HG03280 (cell line): ENCODE measurements around the gene KIAA0753.

Experiments used
- ATAC-seq: cut with Tn5 transposase; IDR thresholded peaks from one replicate; pipeline ENCODE4 v1.9.1; 2021; ENCODE audit warnings: mild to moderate bottlenecking, moderate library complexity; ENCODE audit not compliant: unreplicated experiment

The KIAA0753 gene

GRCh38 chr17:6640536-6641246 is at the start of gene KIAA0753, which contains the start of gene TXNDC17:
Gene KIAA0753, minus strand, starts transcription at chr17:6640711. Its CDS starts 5,608 bp downstream, at chr17:6635103.
Gene TXNDC17, plus strand, starts transcription at chr17:6641060. Its CDS starts 23 bp downstream, at chr17:6641083.
- ATAC-seq, result peak; percentile 89

DNA sequence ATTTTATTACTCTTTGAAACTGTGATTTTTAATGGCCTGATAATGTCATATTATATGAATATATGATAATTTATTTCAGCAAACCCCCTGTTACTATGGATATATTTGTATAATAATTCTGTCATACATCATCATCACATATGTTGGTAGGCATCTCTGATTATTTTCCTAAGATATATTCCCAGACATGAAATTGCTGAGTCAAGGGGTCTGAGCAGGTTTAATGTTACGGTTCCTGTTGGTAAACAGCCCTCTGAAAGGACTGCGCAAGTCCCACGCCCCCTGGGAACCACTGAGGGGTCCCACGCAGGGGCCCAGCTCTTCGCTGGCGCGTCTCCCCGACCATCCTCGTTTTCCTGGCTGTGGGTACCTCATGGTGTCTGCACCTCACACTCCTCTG is 48.4 kb upstream of the KIAA0753 start:
- no peak for ATAC-seq

DNA sequence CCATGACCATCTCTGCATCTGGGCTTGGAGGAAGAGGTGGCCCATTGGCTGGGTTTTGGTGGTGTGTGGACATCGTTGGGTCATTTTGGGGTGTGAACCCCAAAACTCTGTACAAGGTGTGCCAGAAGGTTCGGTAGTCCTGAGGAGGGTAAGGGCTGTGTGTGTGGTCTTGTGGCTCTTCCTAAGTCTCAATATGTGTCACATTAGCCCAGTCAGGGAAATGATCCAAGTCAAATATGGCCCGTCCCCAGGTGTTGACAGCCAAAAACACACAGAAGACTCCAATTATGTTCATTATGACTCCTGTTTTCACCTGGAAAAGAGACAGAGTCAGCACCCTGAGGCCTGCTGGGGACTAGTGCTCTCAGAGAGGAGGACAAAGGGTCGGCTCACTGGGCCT is 45.5 kb upstream of the KIAA0753 start:
- ATAC-seq, result no peak

- no peak for ATAC-seq
Observed at GRCh38 chr17:6684881-6685767, 44.6 kb upstream of the KIAA0753 start.

DNA sequence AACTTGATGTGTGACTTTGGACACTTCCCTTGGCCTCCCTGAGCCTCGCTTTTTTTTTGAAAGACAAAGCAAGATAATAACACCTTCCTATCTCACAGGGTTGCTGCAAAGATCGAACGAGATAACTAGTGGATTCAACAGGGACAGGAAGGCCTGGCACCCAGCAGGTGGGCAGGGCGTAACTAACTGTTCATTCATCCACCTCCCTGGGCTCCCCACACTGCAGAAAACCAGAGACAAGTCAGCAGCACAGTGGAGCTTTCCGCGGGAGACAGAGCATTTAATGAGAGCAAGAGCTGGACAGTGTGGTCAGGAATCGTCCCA is 43.9 kb upstream of the KIAA0753 start:
- ATAC-seq, result no peak

DNA sequence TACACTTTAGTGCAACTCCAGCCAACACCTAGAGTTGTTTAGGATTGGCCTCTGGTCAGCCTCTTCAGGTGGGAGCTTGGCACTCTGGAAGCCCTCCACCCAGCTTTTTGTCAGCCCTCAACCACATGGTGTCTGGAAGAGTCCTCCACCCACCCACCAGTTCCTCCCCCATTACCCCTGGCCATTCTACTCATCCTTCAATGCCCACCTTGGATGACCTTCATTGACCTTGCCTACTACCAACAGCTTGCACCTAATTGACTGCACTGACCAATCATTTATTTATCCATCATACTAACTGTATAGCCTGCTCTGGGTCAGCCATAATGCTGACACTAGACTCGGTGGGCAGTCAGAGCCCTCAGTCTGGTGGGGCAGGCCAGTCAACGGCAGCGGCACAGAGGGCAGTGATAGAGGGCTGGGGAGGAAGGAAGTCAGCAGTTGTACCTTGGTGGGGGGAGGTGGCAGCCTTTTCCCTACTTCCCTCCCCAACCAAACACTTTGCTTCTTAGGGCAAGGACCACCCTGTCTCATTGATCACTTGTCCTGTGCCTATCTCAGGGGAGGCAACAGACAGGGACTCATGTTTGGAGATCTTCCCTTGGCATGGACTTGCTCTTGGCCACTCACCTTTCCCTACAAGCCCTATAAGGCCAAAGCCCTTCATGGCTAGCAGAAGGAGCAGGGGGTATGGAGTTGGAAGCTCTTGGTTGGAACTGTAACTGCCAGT is 43.4 kb upstream of the KIAA0753 start:
- no peak for ATAC-seq

DNA sequence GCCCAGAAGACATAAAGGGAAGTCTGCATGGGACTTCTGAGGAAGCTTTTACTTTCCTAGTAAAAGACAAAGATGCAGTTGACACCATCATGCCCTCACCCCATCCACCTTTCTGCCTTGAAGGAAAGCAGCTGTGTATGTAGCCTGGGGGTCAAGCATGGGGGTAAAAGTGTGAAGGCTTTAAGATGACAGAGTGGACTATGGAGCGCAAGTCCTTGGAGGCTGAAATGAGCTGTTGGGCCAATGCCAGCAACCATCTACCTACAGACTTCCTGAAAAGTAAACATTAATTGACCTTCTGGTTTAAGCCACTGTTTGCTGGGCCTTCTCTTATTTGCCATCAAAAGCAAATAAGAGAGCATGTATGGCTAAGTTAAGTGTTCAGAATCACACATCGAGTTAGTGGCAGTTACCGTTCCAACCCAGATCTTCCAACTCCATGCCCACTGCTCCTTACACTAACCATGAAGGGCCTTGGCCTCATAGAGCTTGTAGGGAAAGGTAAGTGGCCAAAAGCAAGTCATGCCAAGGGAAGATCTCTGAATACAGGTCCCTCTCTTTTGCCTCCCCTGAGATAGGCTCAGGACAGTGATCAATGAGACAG is 42.7 kb upstream of the KIAA0753 start:
- ATAC-seq, result no peak

GRCh38 chr17:6682339-6682738 is 41.8 kb upstream of the KIAA0753 start:
- ATAC-seq, result no peak

DNA sequence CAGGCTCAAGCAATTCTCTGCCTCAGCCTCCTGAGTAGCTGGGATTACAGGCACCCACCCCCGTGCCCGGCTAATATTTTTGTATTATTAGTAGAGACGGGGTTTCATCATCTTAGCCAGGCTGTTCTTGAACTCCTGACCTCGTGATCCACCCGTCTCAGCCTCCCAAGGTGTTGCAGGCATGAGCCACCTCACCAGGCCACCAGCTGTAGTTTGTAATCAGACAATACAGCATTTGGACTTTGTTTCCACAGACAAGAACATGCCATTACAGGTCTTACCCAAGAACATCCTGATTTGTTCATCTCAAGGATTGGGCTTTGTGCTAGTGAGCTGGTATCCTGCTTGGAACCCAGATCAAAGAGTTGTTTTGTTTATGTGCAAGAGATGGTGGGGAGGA is 41.2 kb upstream of the KIAA0753 start:
- ATAC-seq, result no peak

DNA sequence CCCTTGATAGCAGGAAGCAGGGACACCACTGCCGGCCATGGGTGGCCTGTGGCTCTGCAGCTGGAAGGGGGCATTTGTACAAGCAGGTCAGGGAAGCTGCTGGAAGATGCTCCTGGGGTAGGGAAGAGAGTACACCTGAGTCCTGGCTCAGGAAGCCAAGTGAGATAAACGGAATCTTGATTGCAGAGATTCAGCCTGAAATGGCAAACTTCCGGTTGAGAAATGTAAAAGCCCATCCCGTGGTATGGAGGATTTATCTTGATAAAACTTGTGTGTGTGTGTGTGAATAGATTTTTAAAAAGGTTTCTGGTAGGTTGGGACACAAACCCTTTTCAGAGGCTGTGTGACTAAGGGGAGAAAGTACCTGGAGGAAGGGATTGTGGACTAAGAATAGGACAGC is 40.7 kb upstream of the KIAA0753 start:
- ATAC-seq, result no peak

DNA sequence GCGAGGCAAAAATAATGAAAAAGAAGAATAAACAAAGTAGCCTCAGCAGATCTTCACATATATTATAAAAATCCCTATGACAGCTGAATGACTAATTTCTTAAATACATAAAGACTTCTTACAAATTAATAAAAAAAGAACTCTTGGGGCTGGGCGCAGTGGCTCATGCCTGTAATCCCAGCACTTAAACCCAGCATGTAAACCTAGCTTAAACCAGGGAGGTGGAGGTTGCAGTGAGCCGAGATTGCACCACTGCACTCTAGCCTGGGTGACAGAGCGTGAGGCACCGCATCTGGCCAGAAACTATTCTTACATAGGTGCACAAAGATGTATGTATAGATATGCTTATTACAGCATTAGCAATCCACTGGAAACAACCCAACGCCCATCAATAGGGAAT is 38.7 kb upstream of the KIAA0753 start:
- no peak for ATAC-seq

DNA sequence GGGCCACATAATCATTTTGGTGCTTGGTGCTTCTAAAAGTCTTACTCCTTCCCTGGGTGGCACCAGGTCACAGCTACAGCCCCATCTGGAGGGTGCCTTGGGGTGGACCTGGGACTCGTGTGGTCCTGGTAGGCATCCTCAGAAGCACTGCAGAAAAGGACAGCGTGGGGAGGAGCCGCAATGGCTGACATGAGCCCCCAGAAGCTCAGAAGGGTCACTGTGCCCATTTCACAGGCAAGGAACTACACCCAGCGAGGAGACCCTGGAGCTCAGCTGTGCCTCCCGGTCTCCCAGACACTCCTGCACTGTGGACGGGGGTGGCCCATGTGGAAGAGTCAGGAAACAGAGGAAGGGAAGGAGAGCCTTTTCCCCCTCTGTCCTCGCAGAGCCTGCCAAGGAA is 37.4 kb upstream of the KIAA0753 start:
- ATAC-seq, result no peak

DNA sequence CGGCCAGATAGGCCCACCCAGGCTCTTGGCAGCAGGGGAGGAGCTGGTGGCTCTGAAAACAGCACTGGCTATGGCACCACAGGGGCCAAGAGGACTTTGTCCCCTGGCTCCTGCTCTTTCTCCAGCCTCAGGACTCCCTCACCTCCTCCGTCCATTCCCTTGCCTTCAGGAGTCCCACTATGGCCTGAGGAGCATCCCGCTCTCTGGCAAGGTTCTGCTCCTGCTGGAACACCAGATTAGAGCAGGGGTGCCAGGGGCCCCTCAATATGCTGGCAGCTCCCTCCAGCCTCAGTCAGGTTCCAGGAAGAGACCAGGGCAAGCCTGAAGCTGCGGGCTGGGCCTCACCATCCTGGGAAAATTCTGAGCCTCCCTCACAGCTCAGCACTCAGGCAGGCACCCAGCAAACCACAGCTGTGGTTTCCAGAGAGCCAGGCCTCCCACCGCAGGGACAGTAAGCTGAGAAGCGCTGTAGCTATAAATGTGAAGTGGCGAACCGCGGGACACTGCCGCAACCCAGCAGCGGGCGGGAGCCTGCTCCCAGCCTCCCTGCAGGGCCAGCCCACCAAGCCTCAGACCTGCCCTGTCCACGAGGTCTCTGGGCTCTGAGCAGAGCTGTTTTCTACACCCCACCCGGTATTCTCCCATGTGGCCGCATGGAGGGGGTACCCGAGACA is 36.8 kb upstream of the KIAA0753 start:
- ATAC-seq, result no peak

DNA sequence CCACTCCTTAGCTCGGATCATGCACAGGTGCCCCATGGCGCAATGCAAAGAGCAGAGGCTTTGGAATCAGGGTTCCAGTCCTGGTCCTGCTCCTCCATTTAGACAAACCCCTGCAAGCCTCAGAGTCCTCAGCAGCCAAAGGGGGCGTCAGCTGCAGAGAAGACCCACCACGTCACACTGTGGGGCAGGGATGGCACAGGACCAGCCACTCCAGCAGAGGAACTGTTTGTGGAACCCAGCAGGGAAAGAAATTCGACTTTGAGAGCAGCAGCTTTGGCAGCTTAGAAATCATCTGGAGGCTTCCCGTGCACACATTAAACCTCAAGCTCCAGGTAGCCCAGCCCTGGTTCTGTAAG is 36.3 kb upstream of the KIAA0753 start:
- no peak for ATAC-seq

GRCh38 chr17:6675201-6675825 is 34.8 kb upstream of the KIAA0753 start:
- ATAC-seq, result no peak

DNA sequence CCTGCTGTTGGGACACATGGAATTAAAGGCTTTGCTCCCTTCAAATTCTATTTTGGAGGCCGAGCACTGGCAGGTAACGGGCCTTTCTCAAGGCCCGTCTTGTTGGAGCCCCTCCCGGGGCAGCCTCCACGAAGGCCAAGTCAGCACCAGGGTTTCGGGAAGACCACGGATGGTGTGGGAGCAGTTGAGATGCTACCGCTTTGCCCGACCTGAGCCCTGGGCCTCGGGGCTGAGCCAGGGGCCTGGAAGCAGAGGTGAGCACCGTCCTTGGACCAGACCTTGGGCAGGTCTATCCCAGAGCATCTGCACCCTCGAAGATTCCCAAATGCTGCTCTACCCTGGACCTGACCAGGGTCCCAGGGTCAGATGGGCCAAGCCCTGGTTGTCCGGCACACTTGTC is 34.1 kb upstream of the KIAA0753 start:
- ATAC-seq, result no peak

- no peak for ATAC-seq
Observed at GRCh38 chr17:6671431-6671830, 30.9 kb upstream of the KIAA0753 start.

DNA sequence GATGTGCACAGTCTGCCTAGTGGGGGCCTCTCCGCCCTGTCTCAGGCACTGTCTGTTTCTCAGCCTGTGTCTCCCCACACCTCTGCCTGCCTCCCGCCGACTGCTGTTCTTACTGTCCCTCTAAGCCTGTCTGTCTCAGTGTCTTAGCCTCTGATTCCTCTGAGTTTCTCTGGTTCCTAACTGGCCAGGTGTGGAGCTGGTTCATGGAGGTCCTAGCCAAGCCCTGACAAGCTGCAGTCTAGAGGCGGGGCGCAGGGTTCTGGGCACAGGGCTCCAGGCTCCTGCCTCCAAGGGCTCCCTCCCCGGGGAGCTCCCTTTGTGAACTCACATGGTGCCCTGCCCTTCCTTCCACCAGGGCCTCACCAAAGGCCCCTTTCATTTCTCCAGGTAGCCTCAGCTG is 30.5 kb upstream of the KIAA0753 start:
- ATAC-seq, result no peak

DNA sequence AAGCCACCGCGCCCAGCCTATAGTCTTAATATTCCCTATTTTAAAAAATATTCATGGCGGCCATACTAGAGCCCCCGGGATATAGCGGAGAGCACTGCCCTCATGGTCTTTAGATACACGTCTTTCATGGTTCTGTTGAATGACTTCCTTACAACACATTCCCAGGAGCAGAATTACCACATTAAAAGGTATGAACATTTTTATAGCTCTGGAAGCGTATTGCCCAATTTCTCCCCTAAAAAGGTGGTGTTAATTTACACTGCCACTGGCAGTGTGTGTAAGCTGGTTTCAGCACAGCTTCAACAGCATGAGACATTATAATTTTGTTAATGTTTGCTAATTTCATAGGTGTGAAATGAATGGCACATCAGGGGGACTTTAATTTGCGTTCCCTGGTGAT is 30.1 kb upstream of the KIAA0753 start:
- ATAC-seq, result no peak

- ATAC-seq, result no peak
Observed at GRCh38 chr17:6669479-6670212, 29.1 kb upstream of the KIAA0753 start.
